ENCODE data around the gene ACSL3. TPM values are rescaled to one million over a fixed set of nuclear protein-coding genes. Genes with fewer than 3 reads are reported as not detected.

Gene ACSL3
- total and polyA plus RNA-seq, 2 donors (not counting 3 experiments of a cell fraction or from before 2014, with no cell fraction given), result 58.7 to 139 TPM

DNA sequence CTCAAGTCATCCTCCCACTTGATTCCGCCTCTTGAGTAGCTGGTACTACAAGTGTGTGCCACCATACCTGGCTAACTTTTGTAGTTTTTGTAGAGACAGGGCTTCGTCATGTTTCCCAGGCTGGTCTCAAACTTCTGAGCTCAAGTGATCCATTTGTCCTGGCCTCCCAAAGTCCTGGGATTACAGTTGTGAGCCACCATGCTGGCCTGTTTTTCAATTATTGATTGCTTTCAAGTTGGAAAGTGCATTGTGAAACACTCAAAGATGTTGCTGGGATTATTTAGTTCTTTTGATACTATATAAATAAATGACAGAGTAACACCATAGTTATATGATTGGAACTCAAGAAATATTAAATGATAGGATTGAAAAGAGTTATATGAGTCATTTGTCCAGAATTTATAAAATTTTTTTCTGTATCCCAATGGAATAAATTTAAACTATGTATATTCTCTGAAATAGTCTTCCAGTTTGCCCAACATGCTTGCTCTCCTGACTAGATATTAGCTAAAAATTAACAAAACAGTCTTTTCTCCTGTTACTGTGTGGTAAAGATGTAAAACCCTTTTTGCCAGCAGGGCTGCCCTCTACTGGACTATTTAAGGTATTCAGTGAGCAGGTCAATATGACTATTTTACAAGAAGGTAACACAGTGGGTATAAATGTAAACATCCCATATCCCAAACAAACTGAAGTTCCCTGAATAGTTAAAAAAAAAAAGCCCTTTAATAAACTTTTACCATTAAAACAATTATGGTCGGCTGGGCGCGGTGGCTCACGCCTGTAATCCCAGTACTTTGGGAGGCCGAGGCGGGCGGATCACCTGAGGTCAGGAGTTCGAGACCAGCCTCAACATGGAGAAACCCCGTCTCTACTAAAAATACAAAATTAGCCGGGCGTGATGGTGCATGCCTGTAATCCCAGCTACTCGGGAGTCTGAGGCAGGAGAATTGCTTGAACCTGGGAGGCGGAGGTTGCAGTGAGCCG lies 42.7 kb downstream of the ACSL3 start:
- ChIA-PET POLR2A (no interaction called here), CTCF (interaction anchor here (0.6 to 4.5 kb wide), 56 partner anchors 9 to 586 kb away, joined by 3 to 195 read pairs (median 6); partner anchors contain the start of genes ACSL3 and MOGAT1)
- Histone ChIP-seq H3K4me1 (ENCODE audit: control insufficient read depth, extremely low read depth, insufficient read depth, low read length) (peaks cover 6% of the 10 kb centered on the region), H2AFZ (ENCODE audit: low read depth, low read length) (no peak overlapping the region), H3K9ac (replicated peaks; ENCODE audit: extremely low read depth, insufficient read depth, low read length) (no peak overlapping the region), H3K27me3 (ENCODE audit: control insufficient read depth in 2 of 2, insufficient read depth in 2 of 2, low read length in 2 of 2) (no peaks in the 10 kb centered on the region), H3K9me3 (replicated peaks; ENCODE audit: control insufficient read depth, insufficient read depth, low read length) (no peaks in the 10 kb centered on the region), H4K20me1 (replicated peaks; ENCODE audit: control insufficient read depth, extremely low read depth, insufficient read depth, low read length) (peaks cover 5% of the 10 kb centered on the region), H3K36me3 (ENCODE audit: control insufficient read depth in 2 of 2, extremely low read depth in 1 of 2, insufficient read depth in 2 of 2, low read length in 2 of 2) (no peaks in the 10 kb centered on the region), H3K9me1 (replicated peaks; ENCODE audit: control insufficient read depth, extremely low read depth, insufficient read depth, low read length) (peaks cover 3% of the 10 kb centered on the region), H3K79me2 (ENCODE audit: control insufficient read depth, insufficient read depth, low read length) (peaks cover 78% of the 10 kb centered on the region), H3K4me3 (replicated peaks in 1 of 3; ENCODE audit: insufficient read depth in 1 of 3, low read depth in 1 of 3, low read length in 3 of 3) (no peak overlapping the region), H3K4me2 (ENCODE audit: insufficient read depth, low read length) (no peak overlapping the region), H3K27ac (ENCODE audit: insufficient read depth, low read depth, low read length) (no peak overlapping the region)
- TF ChIP-seq, protein P1, sequence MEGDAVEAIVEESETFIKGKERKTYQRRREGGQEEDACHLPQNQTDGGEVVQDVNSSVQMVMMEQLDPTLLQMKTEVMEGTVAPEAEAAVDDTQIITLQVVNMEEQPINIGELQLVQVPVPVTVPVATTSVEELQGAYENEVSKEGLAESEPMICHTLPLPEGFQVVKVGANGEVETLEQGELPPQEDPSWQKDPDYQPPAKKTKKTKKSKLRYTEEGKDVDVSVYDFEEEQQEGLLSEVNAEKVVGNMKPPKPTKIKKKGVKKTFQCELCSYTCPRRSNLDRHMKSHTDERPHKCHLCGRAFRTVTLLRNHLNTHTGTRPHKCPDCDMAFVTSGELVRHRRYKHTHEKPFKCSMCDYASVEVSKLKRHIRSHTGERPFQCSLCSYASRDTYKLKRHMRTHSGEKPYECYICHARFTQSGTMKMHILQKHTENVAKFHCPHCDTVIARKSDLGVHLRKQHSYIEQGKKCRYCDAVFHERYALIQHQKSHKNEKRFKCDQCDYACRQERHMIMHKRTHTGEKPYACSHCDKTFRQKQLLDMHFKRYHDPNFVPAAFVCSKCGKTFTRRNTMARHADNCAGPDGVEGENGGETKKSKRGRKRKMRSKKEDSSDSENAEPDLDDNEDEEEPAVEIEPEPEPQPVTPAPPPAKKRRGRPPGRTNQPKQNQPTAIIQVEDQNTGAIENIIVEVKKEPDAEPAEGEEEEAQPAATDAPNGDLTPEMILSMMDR (IDR thresholded peaks at IDR 0.05; ENCODE audit: extremely low read depth in 1 of 2, insufficient read depth in 1 of 2, low read depth in 1 of 2, low read length in 2 of 2), result peak; percentile 42 to 44
- TF ChIP-seq POLR2AphosphoS5 (IDR thresholded peaks at IDR 0.05; ENCODE audit: insufficient read depth, low read depth, low read length) (no peak), POLR2A (IDR thresholded peaks at IDR 0.05; ENCODE audit: low read depth, low read length) (no peak), JUN (IDR thresholded peaks at IDR 0.05; ENCODE audit: borderline replicate concordance, insufficient read depth, insufficient read length, low read depth) (no peak)
- DNase-seq (ENCODE audit: low read depth, low spot score), result peak; percentile 71
- dilution Hi-C loops (cut with MboI; ENCODE audit: extremely low pct_ligation_motif_present, low sequenced_read_pairs), result no loop called here
- no TSS peak for BruUV-seq (replicated peaks)
- intact Hi-C loops (cut with micrococcal nuclease), result loop anchor here (1.0 to 2.0 kb wide), 7 partner anchors 43 to 213 kb away; no protein-coding TSS in a partner anchor
- FAIRE-seq, result peak; percentile 59

Measured in endothelial cell of umbilical vein (primary cell).